ENCODE data around the gene ZEB2. TPM values are rescaled to one million over a fixed set of nuclear protein-coding genes. Genes with fewer than 3 reads are reported as not detected.

Gene ZEB2
- total RNA-seq, 1 experiment from 2014 or later: 1.1 TPM

DNA sequence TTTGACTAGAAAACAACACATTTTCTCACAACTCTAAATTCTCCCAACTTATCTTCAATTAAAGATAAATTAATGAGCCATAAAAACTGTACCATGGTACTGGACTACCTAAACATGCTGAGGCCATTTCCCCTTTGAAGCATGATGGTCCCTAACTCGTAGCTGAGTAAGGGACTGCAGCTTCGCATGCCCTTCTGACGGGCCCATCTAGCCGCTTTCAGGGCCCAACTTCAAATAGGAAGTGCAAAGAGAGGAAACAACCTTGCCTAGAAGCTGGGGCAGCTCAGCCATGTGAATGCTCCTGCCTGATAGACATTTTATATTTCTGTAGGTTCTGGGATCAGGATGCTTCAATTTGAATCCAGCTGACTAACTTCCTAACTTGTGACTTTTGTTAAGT is 72.4 kb downstream of the ZEB2 start:
- Histone ChIP-seq H3K4me1 (ENCODE audit: control insufficient read depth, insufficient read depth, low read length) (no peaks in the 10 kb centered on the region), H3K9me3 (ENCODE audit: control insufficient read depth, insufficient read depth, low read depth, low read length) (no peaks in the 10 kb centered on the region), H3K36me3 (ENCODE audit: control insufficient read depth, insufficient read depth, low read length) (no peaks in the 10 kb centered on the region), H3K27me3 (ENCODE audit: control insufficient read depth, insufficient read depth, low read length) (no peaks in the 10 kb centered on the region), H3K4me3 (ENCODE audit: low read depth in 2 of 2, low read length in 2 of 2) (no peak overlapping the region), H3K27ac (ENCODE audit: low read length) (no peak overlapping the region)
- CTCF ChIA-PET: no interaction called here
- POLR2A ChIA-PET: no interaction called here
- DNase-seq (ENCODE audit: low read depth, low spot score): no peak
- TF ChIP-seq POLR2AphosphoS5 (IDR thresholded peaks at IDR 0.05; ENCODE audit: low read depth, low read length) (no peak), TCF7L2 (IDR thresholded peaks at IDR 0.05; ENCODE audit: low read depth, low read length) (no peak), SIN3A (IDR thresholded peaks at IDR 0.05; ENCODE audit: borderline replicate concordance, insufficient read depth, low read depth, low read length) (no peak)
- TF ChIP-seq, protein P1, sequence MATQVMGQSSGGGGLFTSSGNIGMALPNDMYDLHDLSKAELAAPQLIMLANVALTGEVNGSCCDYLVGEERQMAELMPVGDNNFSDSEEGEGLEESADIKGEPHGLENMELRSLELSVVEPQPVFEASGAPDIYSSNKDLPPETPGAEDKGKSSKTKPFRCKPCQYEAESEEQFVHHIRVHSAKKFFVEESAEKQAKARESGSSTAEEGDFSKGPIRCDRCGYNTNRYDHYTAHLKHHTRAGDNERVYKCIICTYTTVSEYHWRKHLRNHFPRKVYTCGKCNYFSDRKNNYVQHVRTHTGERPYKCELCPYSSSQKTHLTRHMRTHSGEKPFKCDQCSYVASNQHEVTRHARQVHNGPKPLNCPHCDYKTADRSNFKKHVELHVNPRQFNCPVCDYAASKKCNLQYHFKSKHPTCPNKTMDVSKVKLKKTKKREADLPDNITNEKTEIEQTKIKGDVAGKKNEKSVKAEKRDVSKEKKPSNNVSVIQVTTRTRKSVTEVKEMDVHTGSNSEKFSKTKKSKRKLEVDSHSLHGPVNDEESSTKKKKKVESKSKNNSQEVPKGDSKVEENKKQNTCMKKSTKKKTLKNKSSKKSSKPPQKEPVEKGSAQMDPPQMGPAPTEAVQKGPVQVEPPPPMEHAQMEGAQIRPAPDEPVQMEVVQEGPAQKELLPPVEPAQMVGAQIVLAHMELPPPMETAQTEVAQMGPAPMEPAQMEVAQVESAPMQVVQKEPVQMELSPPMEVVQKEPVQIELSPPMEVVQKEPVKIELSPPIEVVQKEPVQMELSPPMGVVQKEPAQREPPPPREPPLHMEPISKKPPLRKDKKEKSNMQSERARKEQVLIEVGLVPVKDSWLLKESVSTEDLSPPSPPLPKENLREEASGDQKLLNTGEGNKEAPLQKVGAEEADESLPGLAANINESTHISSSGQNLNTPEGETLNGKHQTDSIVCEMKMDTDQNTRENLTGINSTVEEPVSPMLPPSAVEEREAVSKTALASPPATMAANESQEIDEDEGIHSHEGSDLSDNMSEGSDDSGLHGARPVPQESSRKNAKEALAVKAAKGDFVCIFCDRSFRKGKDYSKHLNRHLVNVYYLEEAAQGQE (IDR thresholded peaks at IDR 0.05; ENCODE audit: insufficient read depth in 1 of 2, low read depth in 2 of 2, low read length in 1 of 2): no peak
- TF ChIP-seq, protein P2, sequence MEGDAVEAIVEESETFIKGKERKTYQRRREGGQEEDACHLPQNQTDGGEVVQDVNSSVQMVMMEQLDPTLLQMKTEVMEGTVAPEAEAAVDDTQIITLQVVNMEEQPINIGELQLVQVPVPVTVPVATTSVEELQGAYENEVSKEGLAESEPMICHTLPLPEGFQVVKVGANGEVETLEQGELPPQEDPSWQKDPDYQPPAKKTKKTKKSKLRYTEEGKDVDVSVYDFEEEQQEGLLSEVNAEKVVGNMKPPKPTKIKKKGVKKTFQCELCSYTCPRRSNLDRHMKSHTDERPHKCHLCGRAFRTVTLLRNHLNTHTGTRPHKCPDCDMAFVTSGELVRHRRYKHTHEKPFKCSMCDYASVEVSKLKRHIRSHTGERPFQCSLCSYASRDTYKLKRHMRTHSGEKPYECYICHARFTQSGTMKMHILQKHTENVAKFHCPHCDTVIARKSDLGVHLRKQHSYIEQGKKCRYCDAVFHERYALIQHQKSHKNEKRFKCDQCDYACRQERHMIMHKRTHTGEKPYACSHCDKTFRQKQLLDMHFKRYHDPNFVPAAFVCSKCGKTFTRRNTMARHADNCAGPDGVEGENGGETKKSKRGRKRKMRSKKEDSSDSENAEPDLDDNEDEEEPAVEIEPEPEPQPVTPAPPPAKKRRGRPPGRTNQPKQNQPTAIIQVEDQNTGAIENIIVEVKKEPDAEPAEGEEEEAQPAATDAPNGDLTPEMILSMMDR (IDR thresholded peaks at IDR 0.05): no peak
- ATAC-seq: no peak
- no TSS peak for BruUV-seq (replicated peaks)
- intact Hi-C loops (cut with micrococcal nuclease; ENCODE audit: unreplicated experiment): no loop called here
- in situ Hi-C loops (cut with HindIII; ENCODE audit: low pct_unique_long_range_greater_than_20kb, low sequenced_read_pairs): no loop called here

DNA sequence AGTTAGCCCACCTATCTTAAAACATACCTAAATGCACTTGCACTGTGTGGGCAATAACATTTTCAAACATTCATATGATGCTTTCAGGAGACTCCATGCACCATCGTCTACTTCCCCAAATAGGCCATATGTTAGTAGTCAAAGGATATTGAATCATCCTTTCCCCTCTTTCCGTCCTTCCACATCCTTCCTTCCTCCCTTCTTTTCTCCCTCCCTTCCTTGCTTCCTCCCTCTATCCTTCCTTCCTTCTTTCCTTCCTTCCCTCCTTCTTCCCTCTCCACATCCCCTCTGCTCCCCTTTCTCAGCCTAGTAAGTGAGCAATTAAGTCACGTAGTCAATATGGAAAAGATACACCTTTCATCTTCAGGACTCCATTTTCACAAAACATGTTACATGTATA is 73.8 kb downstream of the ZEB2 start:
- BruUV-seq (replicated peaks): no TSS peak
- CTCF ChIA-PET: no interaction called here

More for the DNA sequence above, 73.8 kb downstream of the ZEB2 start:
- Histone ChIP-seq H3K27me3 (ENCODE audit: control insufficient read depth, insufficient read depth, low read length) (no peaks in the 10 kb centered on the region), H3K4me3 (ENCODE audit: low read depth in 2 of 2, low read length in 2 of 2) (no peak overlapping the region), H3K27ac (ENCODE audit: low read length) (no peak overlapping the region), H3K9me3 (ENCODE audit: control insufficient read depth, insufficient read depth, low read depth, low read length) (no peaks in the 10 kb centered on the region), H3K36me3 (ENCODE audit: control insufficient read depth, insufficient read depth, low read length) (no peaks in the 10 kb centered on the region), H3K4me1 (ENCODE audit: control insufficient read depth, insufficient read depth, low read length) (no peaks in the 10 kb centered on the region)
- intact Hi-C loops (cut with micrococcal nuclease; ENCODE audit: unreplicated experiment): no loop called here
- in situ Hi-C loops (cut with HindIII; ENCODE audit: low pct_unique_long_range_greater_than_20kb, low sequenced_read_pairs): no loop called here
- no peak for ATAC-seq
- POLR2A ChIA-PET: no interaction called here
- TF ChIP-seq POLR2AphosphoS5 (IDR thresholded peaks at IDR 0.05; ENCODE audit: low read depth, low read length) (no peak), SIN3A (IDR thresholded peaks at IDR 0.05; ENCODE audit: borderline replicate concordance, insufficient read depth, low read depth, low read length) (no peak), TCF7L2 (IDR thresholded peaks at IDR 0.05; ENCODE audit: low read depth, low read length) (no peak)
- TF ChIP-seq, protein P2 (IDR thresholded peaks at IDR 0.05): no peak
- TF ChIP-seq, protein P1 (IDR thresholded peaks at IDR 0.05; ENCODE audit: insufficient read depth in 1 of 2, low read depth in 2 of 2, low read length in 1 of 2): no peak
- no peak for DNase-seq (ENCODE audit: low read depth, low spot score)

Data from Panc1 (cell line).